Right kidney (tissue), 1 donor: ENCODE data around the gene EPHA1.

ENCODE experiments used
- DNase-seq: peaks from one replicate; pipeline ENCODE4 v3.0.0-alpha.2; 2016

The EPHA1 gene

GRCh38 chr7:143347950-143348349 lies 60.7 kb downstream of the EPHA1 start:
- no peak for DNase-seq

DNA sequence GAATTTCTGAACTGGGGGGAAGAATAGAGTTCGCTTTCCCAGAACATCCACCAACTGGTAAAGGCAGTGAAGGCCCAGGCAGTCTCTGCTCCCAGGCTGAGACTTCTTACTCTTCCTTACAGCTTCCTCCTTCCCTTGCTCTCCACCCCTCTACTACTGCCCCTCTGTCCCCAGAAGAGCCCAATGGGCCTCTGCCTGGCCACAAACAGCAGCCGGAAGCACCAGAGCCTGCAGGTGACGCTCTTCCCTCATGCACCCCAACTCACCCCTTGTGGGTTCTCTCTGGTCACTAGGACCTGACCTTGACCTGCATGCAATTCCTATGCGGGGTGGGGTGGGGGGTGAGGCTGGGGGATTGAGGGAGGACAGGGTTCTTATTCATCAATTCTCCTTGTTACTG lies 62.6 kb downstream of the EPHA1 start:
- no peak for DNase-seq

- DNase-seq: peak; percentile 64
Observed at GRCh38 chr7:143345428-143345900, 63.2 kb downstream of the EPHA1 start.

GRCh38 chr7:143343596-143343995 lies 65.1 kb downstream of the EPHA1 start:
- DNase-seq: no peak

GRCh38 chr7:143341842-143342241 lies 66.8 kb downstream of the EPHA1 start:
- DNase-seq: no peak
